ENCODE data around the gene CFAP410.
"Not testable (repeated sequence)": the region's sequence is repeated elsewhere in the genome, so short reads cannot be mapped to it uniquely, and the experiment has no call there.

Gene CFAP410

GRCh38 chr21:44286086-44286715, 53.0 kb downstream of the CFAP410 start:
- DNase-seq (ENCODE audit: low read depth, low spot score) = no peak
- in situ Hi-C loops (cut with HindIII; ENCODE audit: low sequenced_read_pairs) = no loop called here
- H3K4me3 ChIP-seq (ENCODE audit: low read depth, low read length) = no peak overlapping the region
- TF ChIP-seq, protein P1, sequence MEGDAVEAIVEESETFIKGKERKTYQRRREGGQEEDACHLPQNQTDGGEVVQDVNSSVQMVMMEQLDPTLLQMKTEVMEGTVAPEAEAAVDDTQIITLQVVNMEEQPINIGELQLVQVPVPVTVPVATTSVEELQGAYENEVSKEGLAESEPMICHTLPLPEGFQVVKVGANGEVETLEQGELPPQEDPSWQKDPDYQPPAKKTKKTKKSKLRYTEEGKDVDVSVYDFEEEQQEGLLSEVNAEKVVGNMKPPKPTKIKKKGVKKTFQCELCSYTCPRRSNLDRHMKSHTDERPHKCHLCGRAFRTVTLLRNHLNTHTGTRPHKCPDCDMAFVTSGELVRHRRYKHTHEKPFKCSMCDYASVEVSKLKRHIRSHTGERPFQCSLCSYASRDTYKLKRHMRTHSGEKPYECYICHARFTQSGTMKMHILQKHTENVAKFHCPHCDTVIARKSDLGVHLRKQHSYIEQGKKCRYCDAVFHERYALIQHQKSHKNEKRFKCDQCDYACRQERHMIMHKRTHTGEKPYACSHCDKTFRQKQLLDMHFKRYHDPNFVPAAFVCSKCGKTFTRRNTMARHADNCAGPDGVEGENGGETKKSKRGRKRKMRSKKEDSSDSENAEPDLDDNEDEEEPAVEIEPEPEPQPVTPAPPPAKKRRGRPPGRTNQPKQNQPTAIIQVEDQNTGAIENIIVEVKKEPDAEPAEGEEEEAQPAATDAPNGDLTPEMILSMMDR (IDR thresholded peaks at IDR 0.05; ENCODE audit: low read depth, low read length) = no peak

DNA sequence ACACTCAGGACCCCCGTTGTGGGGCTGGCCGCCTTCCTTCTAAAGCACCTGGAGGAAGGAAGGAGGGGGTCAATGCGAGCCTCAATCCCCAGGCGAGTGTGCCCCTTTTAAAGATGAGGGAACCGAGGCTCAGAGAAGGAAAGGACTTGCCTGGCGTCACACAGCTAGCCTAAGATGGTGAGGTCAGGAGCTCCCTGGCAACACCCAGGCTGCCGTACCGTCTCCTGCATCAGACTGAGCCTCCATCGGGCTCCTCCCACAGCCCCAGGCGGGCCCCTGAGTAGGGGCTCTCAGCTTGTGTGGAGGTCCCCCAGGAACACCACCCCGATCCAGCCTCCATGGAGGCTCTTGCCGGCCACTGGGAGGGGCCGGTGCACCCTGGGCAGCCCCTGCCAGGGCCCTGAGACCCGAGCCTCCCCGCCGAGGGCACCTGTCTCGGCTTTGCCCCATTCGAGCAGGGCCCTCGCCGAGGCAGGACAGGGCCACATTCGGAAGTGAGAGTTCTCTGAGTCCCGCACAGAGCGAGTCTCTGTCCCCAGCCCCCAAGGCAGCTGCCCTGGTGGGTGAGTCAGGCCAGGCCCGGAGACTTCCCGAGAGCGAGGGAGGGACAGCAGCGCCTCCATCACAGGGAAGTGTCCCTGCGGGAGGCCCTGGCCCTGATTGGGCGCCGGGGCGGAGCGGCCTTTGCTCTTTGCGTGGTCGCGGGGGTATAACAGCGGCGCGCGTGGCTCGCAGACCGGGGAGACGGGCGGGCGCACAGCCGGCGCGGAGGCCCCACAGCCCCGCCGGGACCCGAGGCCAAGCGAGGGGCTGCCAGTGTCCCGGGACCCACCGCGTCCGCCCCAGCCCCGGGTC, 53.8 kb downstream of the CFAP410 start, which contains the start of gene AIRE:
Gene AIRE, plus strand, starts transcription at position 739 of the 855 bp plus-strand sequence. CDS start 131 bp downstream, outside the sequence.
- TF ChIP-seq, protein P1 (IDR thresholded peaks at IDR 0.05; ENCODE audit: low read depth, low read length) = no peak
- no peak for DNase-seq (ENCODE audit: low read depth, low spot score)
- in situ Hi-C loops (cut with HindIII; ENCODE audit: low sequenced_read_pairs) = no loop called here
- no peak within 1 kb of the TSS for H3K4me3 ChIP-seq (ENCODE audit: low read depth, low read length)

DNA sequence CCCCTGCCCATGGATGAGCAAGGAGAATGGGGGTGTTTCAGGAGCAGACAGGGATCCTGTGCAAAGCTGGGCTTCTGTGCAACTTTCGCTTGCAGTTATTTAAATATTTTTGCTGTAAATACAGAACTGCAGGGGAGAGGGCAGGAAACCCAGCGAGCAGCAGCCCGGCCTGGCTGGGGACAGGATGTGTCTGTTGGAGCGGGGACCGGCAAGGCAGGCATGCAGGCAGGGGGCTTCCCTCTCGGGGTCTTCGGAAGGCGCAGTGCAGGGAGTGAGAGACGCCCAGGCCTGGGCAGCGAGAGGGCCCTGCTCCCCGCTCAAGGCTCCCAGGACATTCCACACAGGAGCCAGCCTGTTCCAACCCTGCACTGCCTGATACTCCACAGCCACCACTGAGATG, 55.2 kb downstream of the CFAP410 start:
- in situ Hi-C loops (cut with HindIII; ENCODE audit: low sequenced_read_pairs) = no loop called here
- no peak overlapping the region for H3K4me3 ChIP-seq (ENCODE audit: low read depth, low read length)
- TF ChIP-seq, protein P1 (IDR thresholded peaks at IDR 0.05; ENCODE audit: low read depth, low read length) = no peak
- no peak for DNase-seq (ENCODE audit: low read depth, low spot score)

DNA sequence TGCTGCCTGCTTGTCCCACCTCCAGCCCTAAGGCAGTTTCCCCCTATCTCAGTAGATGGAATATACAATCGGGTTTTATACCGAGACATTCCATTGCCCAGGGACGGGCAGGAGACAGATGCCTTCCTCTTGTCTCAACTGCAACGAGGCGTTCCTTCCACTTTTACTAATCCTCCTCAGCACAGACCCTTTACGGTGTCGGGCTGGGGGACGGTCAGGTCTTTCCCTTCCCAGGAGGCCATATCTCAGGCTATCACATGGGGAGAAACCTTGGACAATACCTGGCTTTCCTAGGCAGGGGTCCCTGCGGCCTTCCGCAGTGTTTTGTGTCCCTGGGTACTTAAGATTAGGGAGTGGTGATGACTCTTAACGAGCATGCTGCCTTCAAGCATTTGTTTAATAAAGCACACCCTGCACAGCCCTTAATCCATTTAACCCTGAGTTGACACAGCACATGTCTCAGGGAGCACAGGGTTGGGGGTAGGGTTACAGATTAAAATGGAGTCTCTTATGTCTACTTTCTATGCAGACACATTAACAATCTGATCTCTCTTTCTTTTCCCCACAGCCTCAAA, 55.9 kb downstream of the CFAP410 start:
- DNase-seq (ENCODE audit: low read depth, low spot score); in situ Hi-C loops (cut with HindIII; ENCODE audit: low sequenced_read_pairs); H3K4me3 ChIP-seq (ENCODE audit: low read depth, low read length): not testable (repeated sequence)

DNA sequence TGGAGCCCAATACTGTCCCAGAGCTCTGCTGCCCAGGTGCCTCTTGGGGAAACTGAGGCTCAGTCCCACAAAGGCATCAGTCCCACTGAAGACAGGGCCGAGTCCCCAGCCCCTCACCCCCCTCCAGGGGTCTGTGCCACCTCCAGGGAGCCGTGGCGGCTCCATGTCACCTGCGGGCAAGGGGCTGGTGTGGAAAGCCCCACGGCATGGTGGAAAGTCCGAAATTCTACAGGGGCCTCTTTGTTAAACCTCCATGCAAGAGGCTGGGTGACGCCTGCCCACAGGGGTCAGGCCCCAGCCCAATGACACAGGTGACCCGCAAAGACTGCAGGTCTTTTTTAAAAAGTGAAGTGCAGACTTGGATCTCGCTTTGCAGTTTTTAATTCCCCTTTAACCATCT, 56.8 kb downstream of the CFAP410 start:
- TF ChIP-seq, protein P1 (IDR thresholded peaks at IDR 0.05; ENCODE audit: low read depth, low read length) = no peak
- in situ Hi-C loops (cut with HindIII; ENCODE audit: low sequenced_read_pairs) = no loop called here
- DNase-seq (ENCODE audit: low read depth, low spot score) = no peak
- H3K4me3 ChIP-seq (ENCODE audit: low read depth, low read length) = no peak overlapping the region

DNA sequence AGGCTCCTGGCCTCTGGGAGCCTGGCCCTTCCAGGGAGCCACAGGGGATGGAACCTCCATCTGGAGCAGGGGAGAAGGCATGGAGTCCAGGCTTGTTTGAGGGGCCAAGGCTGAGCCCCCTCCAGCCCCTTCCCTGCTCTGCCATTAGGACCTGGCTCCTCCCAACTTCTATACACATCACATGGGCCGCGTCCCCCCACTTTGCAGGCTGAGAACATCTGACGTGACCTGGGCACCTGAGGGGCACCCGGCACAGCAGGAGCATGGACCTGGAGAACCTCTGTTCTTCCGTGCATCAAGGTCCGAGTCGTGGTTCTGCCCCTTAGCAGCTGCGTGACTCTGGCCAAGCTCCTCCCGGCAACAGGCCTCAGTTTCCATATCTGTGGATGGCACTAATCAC, 57.4 kb downstream of the CFAP410 start:
- H3K4me3 ChIP-seq (ENCODE audit: low read depth, low read length) = no peak overlapping the region
- DNase-seq (ENCODE audit: low read depth, low spot score) = no peak
- TF ChIP-seq, protein P1 (IDR thresholded peaks at IDR 0.05; ENCODE audit: low read depth, low read length) = no peak
- in situ Hi-C loops (cut with HindIII; ENCODE audit: low sequenced_read_pairs) = no loop called here
